RWPE1 (cell line): ENCODE measurements around the gene SLC29A2.

Experiments used
- CTCF ChIA-PET: fragments of 350-600 bp; sonication (Branson Sonifier 250); formaldehyde crosslinking; extraction: SDS; loops from one replicate; lab custom pipeline; 2021; lab: Yijun Ruan, JAX
- POLR2A ChIA-PET: fragments of 400-600 bp; formaldehyde crosslinking; extraction: SDS; loops from one replicate; lab custom pipeline; 2020; ENCODE audit warnings: antibody characterized with exemption; ENCODE audit not compliant: low non-redundant PET; lab: Yijun Ruan, JAX
- DNase-seq: peaks from one replicate; pipeline ENCODE4 v3.0.0; 2012; ENCODE audit warnings: low spot score
- H3K27ac ChIP-seq: fragments of 450-650 bp; 2 replicates; pipeline ENCODE4 v1.5.1; 2017
- CTCF ChIP-seq: fragments of 450-650 bp; conservative IDR thresholded peaks from 2 replicates; pipeline ENCODE4 v1.5.1; 2017; ENCODE audit warnings: low read depth, mild to moderate bottlenecking

The SLC29A2 gene

GRCh38 chr11:66327171-66328030, 44.2 kb downstream of the SLC29A2 start:
- no peak for TF ChIP-seq CTCF
- POLR2A ChIA-PET: interaction anchor here (0.9 kb wide), 1 partner anchor 8 kb away, joined by 8 read pairs; no protein-coding TSS in a partner anchor
- DNase-seq: peak; percentile 54
- H3K27ac ChIP-seq: peak overlapping the region; percentile 100
- CTCF ChIA-PET: interaction anchor here (1.1 to 3.7 kb wide), 2 partner anchors 8 to 15 kb away, joined by 3 to 25 read pairs; no protein-coding TSS in a partner anchor

- CTCF ChIA-PET: interaction anchor here (0.5 to 3.7 kb wide), 3 partner anchors 9 to 37 kb away, joined by 3 to 25 read pairs (median 3); no protein-coding TSS in a partner anchor
- DNase-seq: no peak
- H3K27ac ChIP-seq: peak overlapping the region; percentile 100
- POLR2A ChIA-PET: interaction anchor here (0.9 kb wide), 1 partner anchor 9 kb away, joined by 8 read pairs; no protein-coding TSS in a partner anchor
- TF ChIP-seq CTCF: no peak
These were observed 45.1 kb downstream of the SLC29A2 start for GRCh38 chr11:66326261-66327111.

- no peak for DNase-seq
- POLR2A ChIA-PET: no interaction called here
- peak overlapping the region; percentile 100 for H3K27ac ChIP-seq
- no peak for TF ChIP-seq CTCF
- CTCF ChIA-PET: interaction anchor here (3.7 kb wide), 1 partner anchor 13 kb away, joined by 25 read pairs; no protein-coding TSS in a partner anchor
These were observed 46.3 kb downstream of the SLC29A2 start for GRCh38 chr11:66325263-66325671.

- no peak for TF ChIP-seq CTCF
- no peak for DNase-seq
- CTCF ChIA-PET: interaction anchor here (3.7 kb wide), 1 partner anchor 12 kb away, joined by 25 read pairs; no protein-coding TSS in a partner anchor
- POLR2A ChIA-PET: no interaction called here
- H3K27ac ChIP-seq: peak overlapping the region; percentile 100
These were observed 46.9 kb downstream of the SLC29A2 start for GRCh38 chr11:66324664-66325063.

- ChIA-PET POLR2A (no interaction called here), CTCF (interaction anchor here (3.7 kb wide), 1 partner anchor 11 kb away, joined by 25 read pairs; no protein-coding TSS in a partner anchor)
- H3K27ac ChIP-seq: peak overlapping the region; percentile 100; the same call in 1 of the 2 replicates
- no peak for TF ChIP-seq CTCF
- no peak for DNase-seq
These were observed 47.9 kb downstream of the SLC29A2 start for GRCh38 chr11:66323684-66324083.
